Measurements from ENCODE around the gene TNNI2. TPM values are rescaled to one million over a fixed set of nuclear protein-coding genes. Genes with fewer than 3 reads are reported as not detected.
"Not testable (repeated sequence)": the region's sequence is repeated elsewhere in the genome, so short reads cannot be mapped to it uniquely, and the experiment has no call there.

TNNI2 gene
- total RNA-seq, 1 experiment from 2014 or later = 7.8 TPM

GRCh38 chr11:1812801-1813200 is 26.0 kb upstream of the TNNI2 start:
- H3K9me2 ChIP-seq (ENCODE audit: insufficient read depth) = no peaks in the 10 kb centered on the region
- no peaks in the 10 kb centered on the region for H3K36me3 ChIP-seq (ENCODE audit: low read depth)
- H3K27me3 ChIP-seq (ENCODE audit: insufficient read depth, low read depth) = no peaks in the 10 kb centered on the region
- DNase-seq = no peak
- H3K4me1 ChIP-seq (replicated peaks; ENCODE audit: insufficient read depth) = 0 out of 2 replicates have a peak, but pooled peaks cover 2% of the 10 kb centered on the region
- H3K4me2 ChIP-seq = no peak overlapping the region
- ChIA-PET CTCF (no interaction called here), POLR2A (ENCODE audit: unreplicated experiment) (no interaction called here)
- no peak overlapping the region for H2AFZ ChIP-seq
- H4K20me1 ChIP-seq (ENCODE audit: insufficient read depth) = no peaks in the 10 kb centered on the region
- intact Hi-C loops (cut with micrococcal nuclease; ENCODE audit: unreplicated experiment) = no loop called here
- BruUV-seq (replicated peaks) = no TSS peak
- peaks cover 2% of the 10 kb centered on the region; the same call in 1 of the 2 replicates for H3F3A ChIP-seq (ENCODE audit: insufficient read depth, low read depth)
- H3K79me2 ChIP-seq (ENCODE audit: low read depth) = no peaks in the 10 kb centered on the region
- H3K27ac ChIP-seq = no peak overlapping the region
- no peak overlapping the region for H3K4me3 ChIP-seq
- no peak for TF ChIP-seq EZH2 (IDR thresholded peaks at IDR 0.05; ENCODE audit: low read depth)
- TF ChIP-seq CTCF (conservative IDR thresholded peaks at IDR 0.05) = no peak
- H3K9me3 ChIP-seq (ENCODE audit: insufficient read depth, low read depth) = no peaks in the 10 kb centered on the region; the same call in 1 of the 2 replicates

- POLR2A ChIA-PET (ENCODE audit: unreplicated experiment); H4K20me1 ChIP-seq (ENCODE audit: insufficient read depth); H3K27me3 ChIP-seq (ENCODE audit: insufficient read depth, low read depth); H3K4me1 ChIP-seq (replicated peaks; ENCODE audit: insufficient read depth); H3K9me3 ChIP-seq (ENCODE audit: insufficient read depth, low read depth); H3K27ac ChIP-seq; intact Hi-C loops (cut with micrococcal nuclease; ENCODE audit: unreplicated experiment); H2AFZ ChIP-seq; CTCF ChIA-PET; H3K4me2 ChIP-seq; H3F3A ChIP-seq (ENCODE audit: insufficient read depth, low read depth); H3K36me3 ChIP-seq (ENCODE audit: low read depth); DNase-seq; H3K4me3 ChIP-seq; H3K79me2 ChIP-seq (ENCODE audit: low read depth); BruUV-seq (replicated peaks); H3K9me2 ChIP-seq (ENCODE audit: insufficient read depth): not testable (repeated sequence)
Observed at GRCh38 chr11:1813356-1813755, 25.4 kb upstream of the TNNI2 start.

- Histone ChIP-seq H3K79me2 (ENCODE audit: low read depth) (no peaks in the 10 kb centered on the region), H3K9me2 (ENCODE audit: insufficient read depth) (no peaks in the 10 kb centered on the region), H3K9me3 (ENCODE audit: insufficient read depth, low read depth) (no peaks in the 10 kb centered on the region; the same call in 1 of the 2 replicates), H3K36me3 (ENCODE audit: low read depth) (no peaks in the 10 kb centered on the region), H3K27me3 (ENCODE audit: insufficient read depth, low read depth) (no peaks in the 10 kb centered on the region), H3K4me2 (no peak overlapping the region), H3K27ac (no peak overlapping the region), H4K20me1 (ENCODE audit: insufficient read depth) (no peaks in the 10 kb centered on the region), H3F3A (ENCODE audit: insufficient read depth, low read depth) (peaks cover 4% of the 10 kb centered on the region; the same call in 1 of the 2 replicates), H2AFZ (no peak overlapping the region), H3K4me1 (replicated peaks; ENCODE audit: insufficient read depth) (0 out of 2 replicates have a peak, but pooled peaks cover 4% of the 10 kb centered on the region), H3K4me3 (no peak overlapping the region)
- intact Hi-C loops (cut with micrococcal nuclease; ENCODE audit: unreplicated experiment) = no loop called here
- BruUV-seq (replicated peaks) = no TSS peak
- POLR2A ChIA-PET (ENCODE audit: unreplicated experiment) = no interaction called here
- no peak for DNase-seq
- TF ChIP-seq EZH2 (IDR thresholded peaks at IDR 0.05; ENCODE audit: low read depth) (no peak), CTCF (conservative IDR thresholded peaks at IDR 0.05) (no peak)
- CTCF ChIA-PET = no interaction called here
Observed at GRCh38 chr11:1814691-1815090, 24.1 kb upstream of the TNNI2 start.

- POLR2A ChIA-PET (ENCODE audit: unreplicated experiment) = no interaction called here
- CTCF ChIA-PET = no interaction called here
Observed at GRCh38 chr11:1815311-1815710, 23.5 kb upstream of the TNNI2 start.

More at GRCh38 chr11:1815311-1815710, 23.5 kb upstream of the TNNI2 start:
- Histone ChIP-seq H3K9me2 (ENCODE audit: insufficient read depth) (no peaks in the 10 kb centered on the region), H3K27ac (no peak overlapping the region), H3K79me2 (ENCODE audit: low read depth) (no peaks in the 10 kb centered on the region), H3K9me3 (ENCODE audit: insufficient read depth, low read depth) (no peaks in the 10 kb centered on the region; the same call in 1 of the 2 replicates), H3F3A (ENCODE audit: insufficient read depth, low read depth) (peaks cover 4% of the 10 kb centered on the region; the same call in 1 of the 2 replicates), H2AFZ (no peak overlapping the region), H3K27me3 (ENCODE audit: insufficient read depth, low read depth) (no peaks in the 10 kb centered on the region), H3K4me1 (replicated peaks; ENCODE audit: insufficient read depth) (0 out of 2 replicates have a peak, but pooled peaks cover 4% of the 10 kb centered on the region), H4K20me1 (ENCODE audit: insufficient read depth) (no peaks in the 10 kb centered on the region), H3K36me3 (ENCODE audit: low read depth) (no peaks in the 10 kb centered on the region), H3K4me3 (no peak overlapping the region), H3K4me2 (no peak overlapping the region)
- no peak for DNase-seq
- intact Hi-C loops (cut with micrococcal nuclease; ENCODE audit: unreplicated experiment) = no loop called here
- no TSS peak for BruUV-seq (replicated peaks)
- TF ChIP-seq EZH2 (IDR thresholded peaks at IDR 0.05; ENCODE audit: low read depth) = no peak

Measured in PC-9 (cell line).